Mammary epithelial cell (primary cell): Measurements from ENCODE around the gene SLC24A3.

Experiments
- CTCF ChIP-seq, 2 donors: IDR thresholded peaks in 1 of 2; conservative IDR thresholded peaks in 1 of 2; 2 replicates each; pipeline ENCODE4 v1.5.1; 2011 to 2012; ENCODE audit warnings: inconsistent platforms in 2 of 2, low read length in 2 of 2, mild to moderate bottlenecking in 2 of 2, control low read depth in 1 of 2, low read depth in 1 of 2; ENCODE audit not compliant: insufficient read depth in 1 of 2; ENCODE audit errors: extremely low read depth in 1 of 2
- EZH2 ChIP-seq: IDR thresholded peaks from 2 replicates; pipeline ENCODE4 v1.6.1; 2012; ENCODE audit warnings: low read length, inconsistent platforms, borderline replicate concordance

- no peak for TF ChIP-seq EZH2
- TF ChIP-seq CTCF (conservative IDR thresholded peaks at IDR 0.05 in 1 of 2, IDR thresholded peaks at IDR 0.05 in 1 of 2; ENCODE audit: extremely low read depth in 1 of 2, insufficient read depth in 1 of 2, low read depth in 1 of 2, low read length in 2 of 2), result no peak
These were observed 494.0 kb downstream of the SLC24A3 start for GRCh38 chr20:19706463-19706862.
